K562 (cell line): Measurements from ENCODE around the gene PSMD7.

Experiments
- CBX2 ChIP-seq: fragments of 200-600 bp; sonication (generic); IDR thresholded peaks from one replicate; pipeline ENCODE4 v1.6.1; 2012; ENCODE audit warnings: mild to moderate bottlenecking, low read length, inconsistent platforms; ENCODE audit not compliant: insufficient read depth, poor library complexity, severe bottlenecking
- GABPA ChIP-seq: fragments of 200-800 bp; sonication (Bioruptor generic); conservative IDR thresholded peaks from 2 replicates; pipeline ENCODE4 v1.6.1; 2016; ENCODE audit warnings: low read depth, missing genetic modification characterization, missing compliant biosample characterization
- HNRNPH1 ChIP-seq: fragments of 200-400 bp; formaldehyde crosslinking; optimal IDR thresholded peaks from 2 replicates; pipeline ENCODE3; 2017; ENCODE audit warnings: low read depth, mild to moderate bottlenecking, low read length, moderate library complexity
- LCOR ChIP-seq: sonication (generic); formaldehyde crosslinking; IDR thresholded peaks from 2 replicates; pipeline ENCODE4 v1.8.0; 2022; ENCODE audit warnings: mild to moderate bottlenecking, missing genetic modification reagents
- MAZ ChIP-seq, 2 experiments: fragments of 450-650 bp in 1 of 2; sonication (generic) in 1 of 2; formaldehyde crosslinking; IDR thresholded peaks in 1 of 2; conservative IDR thresholded peaks in 1 of 2; 2 replicates each; pipeline versions ENCODE4 v1.4.0 to v1.5.0; 2020; ENCODE audit warnings: mild to moderate bottlenecking in 1 of 2, missing genetic modification reagents in 1 of 2
- MEF2D ChIP-seq: conservative IDR thresholded peaks from 2 replicates; pipeline ENCODE4 v1.6.1; 2016; ENCODE audit warnings: low read depth, missing genetic modification characterization, missing compliant biosample characterization
- PRPF4 ChIP-seq: fragments of 200-400 bp; formaldehyde crosslinking; IDR thresholded peaks from one replicate; pipeline ENCODE4 v1.6.1; 2017; ENCODE audit warnings: low read length, low read depth, mild to moderate bottlenecking; ENCODE audit not compliant: insufficient read depth, poor library complexity, severe bottlenecking
- SRSF7 ChIP-seq: fragments of 200-400 bp; formaldehyde crosslinking; optimal IDR thresholded peaks from 2 replicates; pipeline ENCODE3; 2017; ENCODE audit warnings: mild to moderate bottlenecking, low read depth, low read length
- YY1 ChIP-seq, 3 experiments: IDR thresholded peaks; 2 replicates each; pipeline ENCODE4 v1.6.1; 2011; ENCODE audit warnings: low read length in 2 of 3, mild to moderate bottlenecking in 2 of 3, moderate library complexity in 2 of 3, borderline replicate concordance in 1 of 3, control low read depth in 1 of 3, low read depth in 1 of 3; ENCODE audit not compliant: insufficient read depth in 3 of 3, insufficient replicate concordance in 2 of 3, control insufficient read depth in 1 of 3, insufficient read length in 1 of 3; ENCODE audit errors: extremely low read depth in 1 of 3
- ZNF24 ChIP-seq: fragments of 450-650 bp; IDR thresholded peaks from 2 replicates; pipeline ENCODE4 v1.6.1; 2016
- ZNF644 ChIP-seq: fragments of 200-800 bp; sonication (Bioruptor generic); IDR thresholded peaks from 2 replicates; pipeline ENCODE4 v1.6.1; 2016; ENCODE audit warnings: low read depth, missing genetic modification characterization, missing compliant biosample characterization
- TF ChIP-seq, protein P1 (sequence below): sonication (generic); formaldehyde crosslinking; IDR thresholded peaks from 2 replicates; pipeline ENCODE4 v1.8.1; 2022; ENCODE audit warnings: missing genetic modification reagents
- TF ChIP-seq, protein P2 (sequence below), 3 experiments: IDR thresholded peaks in 2 of 3; conservative IDR thresholded peaks in 1 of 3; 2 replicates each; pipeline ENCODE4 v1.5.1; 2011 to 2012; ENCODE audit warnings: low read length in 3 of 3, mild to moderate bottlenecking in 3 of 3, control low read depth in 2 of 3, improper control_type of control experiment in 1 of 3, inconsistent platforms in 1 of 3, low read depth in 1 of 3, mixed read lengths in 1 of 3, moderate library complexity in 1 of 3; ENCODE audit not compliant: insufficient read depth in 2 of 3
- TF ChIP-seq, protein P3 (sequence below): fragments of 450-650 bp; IDR thresholded peaks from 2 replicates; pipeline ENCODE4 v1.6.1; 2018; ENCODE audit not compliant: partially characterized antibody

DNA sequence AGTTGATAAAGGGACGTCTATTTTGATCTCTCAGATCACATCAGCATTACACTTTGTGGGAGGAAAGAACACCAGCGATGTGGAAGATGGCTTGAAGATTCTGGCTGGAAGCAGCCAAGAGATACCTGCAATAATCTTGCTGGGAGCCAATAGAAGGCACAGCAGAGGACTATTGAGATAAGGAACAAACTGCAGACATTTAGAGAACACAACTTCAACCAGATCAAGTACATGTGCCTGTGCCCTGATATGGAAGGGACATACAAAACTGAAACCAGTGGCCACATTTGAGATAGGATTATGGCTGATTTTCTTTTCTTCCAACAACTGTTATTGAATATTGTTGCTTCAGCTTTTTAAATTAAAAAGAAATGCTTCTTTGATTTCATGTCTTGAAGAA lies 18.6 kb upstream of the PSMD7 start:
- TF ChIP-seq SRSF7 (no peak), PRPF4 (no peak), MAZ (CRISPR knock-in tag; conservative IDR thresholded peaks at IDR 0.05 in 1 of 2, IDR thresholded peaks at IDR 0.05 in 1 of 2) (no peak), CBX2 (no peak), YY1 (IDR thresholded peaks at IDR 0.05; ENCODE audit: borderline replicate concordance in 1 of 3, control insufficient read depth in 1 of 3, extremely low read depth in 1 of 3, insufficient read depth in 3 of 3, insufficient read length in 1 of 3, insufficient replicate concordance in 2 of 3, low read depth in 1 of 3, low read length in 2 of 3) (no peak), HNRNPH1 (no peak), ZNF24 (no peak), LCOR (CRISPR knock-in tag) (no peak), GABPA (tag) (no peak), ZNF644 (tag) (no peak), MEF2D (tag) (no peak)
- TF ChIP-seq, protein P1, sequence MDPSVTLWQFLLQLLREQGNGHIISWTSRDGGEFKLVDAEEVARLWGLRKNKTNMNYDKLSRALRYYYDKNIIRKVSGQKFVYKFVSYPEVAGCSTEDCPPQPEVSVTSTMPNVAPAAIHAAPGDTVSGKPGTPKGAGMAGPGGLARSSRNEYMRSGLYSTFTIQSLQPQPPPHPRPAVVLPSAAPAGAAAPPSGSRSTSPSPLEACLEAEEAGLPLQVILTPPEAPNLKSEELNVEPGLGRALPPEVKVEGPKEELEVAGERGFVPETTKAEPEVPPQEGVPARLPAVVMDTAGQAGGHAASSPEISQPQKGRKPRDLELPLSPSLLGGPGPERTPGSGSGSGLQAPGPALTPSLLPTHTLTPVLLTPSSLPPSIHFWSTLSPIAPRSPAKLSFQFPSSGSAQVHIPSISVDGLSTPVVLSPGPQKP (CRISPR knock-in tag) = no peak
- TF ChIP-seq, protein P2, sequence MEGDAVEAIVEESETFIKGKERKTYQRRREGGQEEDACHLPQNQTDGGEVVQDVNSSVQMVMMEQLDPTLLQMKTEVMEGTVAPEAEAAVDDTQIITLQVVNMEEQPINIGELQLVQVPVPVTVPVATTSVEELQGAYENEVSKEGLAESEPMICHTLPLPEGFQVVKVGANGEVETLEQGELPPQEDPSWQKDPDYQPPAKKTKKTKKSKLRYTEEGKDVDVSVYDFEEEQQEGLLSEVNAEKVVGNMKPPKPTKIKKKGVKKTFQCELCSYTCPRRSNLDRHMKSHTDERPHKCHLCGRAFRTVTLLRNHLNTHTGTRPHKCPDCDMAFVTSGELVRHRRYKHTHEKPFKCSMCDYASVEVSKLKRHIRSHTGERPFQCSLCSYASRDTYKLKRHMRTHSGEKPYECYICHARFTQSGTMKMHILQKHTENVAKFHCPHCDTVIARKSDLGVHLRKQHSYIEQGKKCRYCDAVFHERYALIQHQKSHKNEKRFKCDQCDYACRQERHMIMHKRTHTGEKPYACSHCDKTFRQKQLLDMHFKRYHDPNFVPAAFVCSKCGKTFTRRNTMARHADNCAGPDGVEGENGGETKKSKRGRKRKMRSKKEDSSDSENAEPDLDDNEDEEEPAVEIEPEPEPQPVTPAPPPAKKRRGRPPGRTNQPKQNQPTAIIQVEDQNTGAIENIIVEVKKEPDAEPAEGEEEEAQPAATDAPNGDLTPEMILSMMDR (IDR thresholded peaks at IDR 0.05 in 2 of 3, conservative IDR thresholded peaks at IDR 0.05 in 1 of 3; ENCODE audit: insufficient read depth in 2 of 3, low read depth in 1 of 3, low read length in 3 of 3) = no peak
- TF ChIP-seq, protein P3, sequence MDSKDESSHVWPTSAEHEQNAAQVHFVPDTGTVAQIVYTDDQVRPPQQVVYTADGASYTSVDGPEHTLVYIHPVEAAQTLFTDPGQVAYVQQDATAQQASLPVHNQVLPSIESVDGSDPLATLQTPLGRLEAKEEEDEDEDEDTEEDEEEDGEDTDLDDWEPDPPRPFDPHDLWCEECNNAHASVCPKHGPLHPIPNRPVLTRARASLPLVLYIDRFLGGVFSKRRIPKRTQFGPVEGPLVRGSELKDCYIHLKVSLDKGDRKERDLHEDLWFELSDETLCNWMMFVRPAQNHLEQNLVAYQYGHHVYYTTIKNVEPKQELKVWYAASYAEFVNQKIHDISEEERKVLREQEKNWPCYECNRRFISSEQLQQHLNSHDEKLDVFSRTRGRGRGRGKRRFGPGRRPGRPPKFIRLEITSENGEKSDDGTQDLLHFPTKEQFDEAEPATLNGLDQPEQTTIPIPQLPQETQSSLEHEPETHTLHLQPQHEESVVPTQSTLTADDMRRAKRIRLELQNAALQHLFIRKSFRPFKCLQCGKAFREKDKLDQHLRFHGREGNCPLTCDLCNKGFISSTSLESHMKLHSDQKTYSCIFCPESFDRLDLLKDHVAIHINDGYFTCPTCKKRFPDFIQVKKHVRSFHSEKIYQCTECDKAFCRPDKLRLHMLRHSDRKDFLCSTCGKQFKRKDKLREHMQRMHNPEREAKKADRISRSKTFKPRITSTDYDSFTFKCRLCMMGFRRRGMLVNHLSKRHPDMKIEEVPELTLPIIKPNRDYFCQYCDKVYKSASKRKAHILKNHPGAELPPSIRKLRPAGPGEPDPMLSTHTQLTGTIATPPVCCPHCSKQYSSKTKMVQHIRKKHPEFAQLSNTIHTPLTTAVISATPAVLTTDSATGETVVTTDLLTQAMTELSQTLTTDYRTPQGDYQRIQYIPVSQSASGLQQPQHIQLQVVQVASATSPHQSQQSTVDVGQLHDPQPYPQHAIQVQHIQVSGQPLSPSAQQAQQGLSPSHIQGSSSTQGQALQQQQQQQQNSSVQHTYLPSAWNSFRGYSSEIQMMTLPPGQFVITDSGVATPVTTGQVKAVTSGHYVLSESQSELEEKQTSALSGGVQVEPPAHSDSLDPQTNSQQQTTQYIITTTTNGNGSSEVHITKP = no peak
